GM08714 (cell line): ENCODE measurements around the gene MMP11.

Experiments
- H3K4me3 ChIP-seq: fragments of 200-500 bp; sonication (Bioruptor generic); 2 replicates; pipeline ENCODE4 v1.5.1; 2014; ENCODE audit warnings: mild to moderate bottlenecking, low read length, inconsistent platforms
- ZNF274 ChIP-seq: IDR thresholded peaks from 2 replicates; pipeline ENCODE4 v1.6.1; 2012; ENCODE audit warnings: mild to moderate bottlenecking, low read depth, low read length

Gene MMP11

GRCh38 chr22:23767673-23768548, 4.7 kb upstream of the MMP11 start, which contains the start of gene CHCHD10:
CHCHD10 (minus strand) TSS chr22:23767972; CDS start chr22:23767874, 98 bp downstream.
- no peak for TF ChIP-seq ZNF274
- peak within 1 kb of the TSS; percentile 82 for H3K4me3 ChIP-seq

- no peak for TF ChIP-seq ZNF274
- no peak overlapping the region for H3K4me3 ChIP-seq
These were observed 3.2 kb upstream of the MMP11 start for GRCh38 chr22:23769321-23769965.

- no peak for TF ChIP-seq ZNF274
- H3K4me3 ChIP-seq, result peak overlapping the region; percentile 10; the same call in 1 of the 2 replicates
These were observed 367 bp upstream of the MMP11 start for GRCh38 chr22:23772315-23772648.

- no peak for TF ChIP-seq ZNF274
- H3K4me3 ChIP-seq, result no peak overlapping the region
These were observed 949 bp downstream of the MMP11 start for GRCh38 chr22:23773483-23774113.

GRCh38 chr22:23774114-23774921, 1.7 kb downstream of the MMP11 start:
- TF ChIP-seq ZNF274, result no peak
- no peak overlapping the region for H3K4me3 ChIP-seq

GRCh38 chr22:23774922-23775436, 2.3 kb downstream of the MMP11 start:
- no peak for TF ChIP-seq ZNF274
- no peak overlapping the region for H3K4me3 ChIP-seq

GRCh38 chr22:23775779-23776375, 3.2 kb downstream of the MMP11 start:
- TF ChIP-seq ZNF274, result no peak
- no peak overlapping the region for H3K4me3 ChIP-seq

- no peak for TF ChIP-seq ZNF274
- H3K4me3 ChIP-seq, result no peak overlapping the region
These were observed 5.3 kb downstream of the MMP11 start for GRCh38 chr22:23777776-23778576.

- H3K4me3 ChIP-seq, result no peak overlapping the region
These were observed 5.9 kb downstream of the MMP11 start for GRCh38 chr22:23778577-23778900.

GRCh38 chr22:23779083-23779482, 6.4 kb downstream of the MMP11 start:
- H3K4me3 ChIP-seq, result no peak overlapping the region
- no peak for TF ChIP-seq ZNF274

More at GRCh38 chr22:23778577-23778900, 5.9 kb downstream of the MMP11 start:
- TF ChIP-seq ZNF274, result no peak

GRCh38 chr22:23779731-23780130, 7.1 kb downstream of the MMP11 start:
- no peak overlapping the region for H3K4me3 ChIP-seq
- no peak for TF ChIP-seq ZNF274

- TF ChIP-seq ZNF274, result no peak
- no peak overlapping the region for H3K4me3 ChIP-seq
These were observed 7.6 kb downstream of the MMP11 start for GRCh38 chr22:23780146-23780748.
